Neural crest cell (in vitro differentiated cells): ENCODE data around the gene SP1. TPM values are rescaled to one million over a fixed set of nuclear protein-coding genes. Genes with fewer than 3 reads are reported as not detected.

Experiments used
- DNase-seq: peaks from one replicate; pipeline ENCODE4 v3.0.0; 2021; ENCODE audit warnings: low read depth, mixed read lengths, low spot score
- H3K27ac Mint-ChIP-seq: one replicate; pipeline ENCODE4 v1.8.0; 2021; ENCODE audit warnings: mild to moderate bottlenecking, mixed read lengths; ENCODE audit not compliant: unreplicated experiment
- H3K27me3 Mint-ChIP-seq: 2 replicates; pipeline ENCODE4 v1.8.0; 2021; ENCODE audit warnings: low read depth, mild to moderate bottlenecking, mixed read lengths
- H3K36me3 Mint-ChIP-seq: 2 replicates; pipeline ENCODE4 v1.8.0; 2021; ENCODE audit warnings: low read depth, mild to moderate bottlenecking, mixed read lengths
- H3K4me1 Mint-ChIP-seq: 2 replicates; pipeline ENCODE4 v1.8.0; 2021; ENCODE audit warnings: mixed read lengths
- H3K4me3 Mint-ChIP-seq: one replicate; pipeline ENCODE4 v1.8.0; 2021; ENCODE audit warnings: mild to moderate bottlenecking, mixed read lengths
- H3K9me3 Mint-ChIP-seq: 2 replicates; pipeline ENCODE4 v1.8.0; 2021; ENCODE audit warnings: mixed read lengths
- total RNA-seq: library from RNA; stranded (reverse); gene quantifications from 2 replicates; pipeline ENCODE4 v1.2.1, GENCODE V29; 2021
- TF ChIP-seq, protein P1 (sequence below): fragments of 200-600 bp; sonication (generic); conservative IDR thresholded peaks from 2 replicates; pipeline ENCODE4 v1.5.0; 2021; ENCODE audit warnings: antibody characterized with exemption, mild to moderate bottlenecking

Gene SP1
- total RNA-seq, 1 donor from 2014 or later: 88.1 TPM

DNA sequence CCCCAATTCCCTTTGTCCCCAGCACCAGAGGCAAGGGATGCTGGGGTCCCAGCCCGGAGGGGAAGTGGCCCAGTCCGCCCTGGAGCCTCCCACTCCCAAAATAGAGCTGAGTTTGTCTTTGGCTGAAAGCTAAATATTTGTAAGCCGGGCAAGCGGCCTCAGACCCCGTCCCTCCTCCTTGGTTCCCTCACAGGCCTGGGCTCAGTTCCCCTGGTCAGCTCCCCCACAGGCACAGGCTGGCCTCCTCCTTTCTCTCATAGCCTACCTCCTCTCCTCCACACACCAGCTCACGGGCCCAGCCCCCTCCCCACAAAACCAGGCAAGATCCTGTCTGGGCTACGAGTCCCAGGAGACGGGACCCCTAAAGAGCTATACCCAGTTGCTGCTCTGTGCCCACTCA, 45.2 kb upstream of the SP1 start:
- no peak overlapping the region for H3K27ac Mint-ChIP-seq
- no peaks in the 10 kb centered on the region for H3K36me3 Mint-ChIP-seq
- H3K9me3 Mint-ChIP-seq: no peaks in the 10 kb centered on the region
- DNase-seq: no peak
- H3K4me3 Mint-ChIP-seq: no peak overlapping the region
- peaks cover 5% of the 10 kb centered on the region for H3K4me1 Mint-ChIP-seq
- H3K27me3 Mint-ChIP-seq: peaks cover 8% of the 10 kb centered on the region
- TF ChIP-seq, protein P1, sequence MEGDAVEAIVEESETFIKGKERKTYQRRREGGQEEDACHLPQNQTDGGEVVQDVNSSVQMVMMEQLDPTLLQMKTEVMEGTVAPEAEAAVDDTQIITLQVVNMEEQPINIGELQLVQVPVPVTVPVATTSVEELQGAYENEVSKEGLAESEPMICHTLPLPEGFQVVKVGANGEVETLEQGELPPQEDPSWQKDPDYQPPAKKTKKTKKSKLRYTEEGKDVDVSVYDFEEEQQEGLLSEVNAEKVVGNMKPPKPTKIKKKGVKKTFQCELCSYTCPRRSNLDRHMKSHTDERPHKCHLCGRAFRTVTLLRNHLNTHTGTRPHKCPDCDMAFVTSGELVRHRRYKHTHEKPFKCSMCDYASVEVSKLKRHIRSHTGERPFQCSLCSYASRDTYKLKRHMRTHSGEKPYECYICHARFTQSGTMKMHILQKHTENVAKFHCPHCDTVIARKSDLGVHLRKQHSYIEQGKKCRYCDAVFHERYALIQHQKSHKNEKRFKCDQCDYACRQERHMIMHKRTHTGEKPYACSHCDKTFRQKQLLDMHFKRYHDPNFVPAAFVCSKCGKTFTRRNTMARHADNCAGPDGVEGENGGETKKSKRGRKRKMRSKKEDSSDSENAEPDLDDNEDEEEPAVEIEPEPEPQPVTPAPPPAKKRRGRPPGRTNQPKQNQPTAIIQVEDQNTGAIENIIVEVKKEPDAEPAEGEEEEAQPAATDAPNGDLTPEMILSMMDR: no peak

- DNase-seq: no peak
- no peak within 1 kb of the TSS for H3K4me3 Mint-ChIP-seq
- no peaks in the 10 kb centered on the region for H3K9me3 Mint-ChIP-seq
- H3K36me3 Mint-ChIP-seq: no peaks in the 10 kb centered on the region
- TF ChIP-seq, protein P1: no peak
- peaks cover 5% of the 10 kb centered on the region for H3K4me1 Mint-ChIP-seq
- H3K27ac Mint-ChIP-seq: no peak within 1 kb of the TSS
- H3K27me3 Mint-ChIP-seq: peaks cover 15% of the 10 kb centered on the region
Observed at GRCh38 chr12:53336181-53336681, 43.7 kb upstream of the SP1 start, which contains the start of gene SP7. Gene SP7 (minus strand): TSS chr12:53336354. CDS start chr12:53335646, 708 bp downstream.

GRCh38 chr12:53338017-53338416, 42.0 kb upstream of the SP1 start:
- Mint-ChIP-seq H3K27me3 (peaks cover 15% of the 10 kb centered on the region), H3K4me3 (no peak overlapping the region), H3K4me1 (peaks cover 5% of the 10 kb centered on the region), H3K36me3 (no peaks in the 10 kb centered on the region), H3K9me3 (no peaks in the 10 kb centered on the region), H3K27ac (no peak overlapping the region)
- no peak for DNase-seq
- TF ChIP-seq, protein P1: no peak

- H3K4me3 Mint-ChIP-seq: no peak overlapping the region
- no peak overlapping the region for H3K27ac Mint-ChIP-seq
- peaks cover 10% of the 10 kb centered on the region for H3K4me1 Mint-ChIP-seq
- H3K9me3 Mint-ChIP-seq: no peaks in the 10 kb centered on the region
- peaks cover 15% of the 10 kb centered on the region for H3K27me3 Mint-ChIP-seq
- DNase-seq: no peak
- TF ChIP-seq, protein P1: no peak
- no peaks in the 10 kb centered on the region for H3K36me3 Mint-ChIP-seq
Observed at GRCh38 chr12:53338916-53339315, 41.1 kb upstream of the SP1 start.

DNA sequence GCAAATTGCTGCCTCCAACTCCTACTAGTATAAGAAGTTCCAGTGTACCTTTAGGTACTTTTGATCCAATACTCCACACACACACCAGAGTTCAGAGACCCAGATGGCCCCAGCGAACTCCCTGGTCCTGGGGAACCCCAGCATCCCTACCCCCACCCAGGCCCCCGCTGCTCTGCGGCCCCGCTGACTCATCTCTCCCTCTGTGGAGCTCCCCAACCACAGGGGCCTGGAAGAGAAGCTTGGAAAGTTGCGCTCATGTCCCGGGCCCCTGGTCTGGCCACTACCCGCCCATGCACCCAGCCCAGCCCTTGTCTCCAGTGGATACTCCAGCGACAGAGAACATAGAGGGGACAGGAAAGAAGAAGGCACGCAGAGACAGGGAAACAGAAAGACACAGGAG, 39.6 kb upstream of the SP1 start:
- Mint-ChIP-seq H3K36me3 (no peaks in the 10 kb centered on the region), H3K27ac (no peak overlapping the region), H3K4me3 (peak overlapping the region; percentile 13), H3K4me1 (peaks cover 21% of the 10 kb centered on the region), H3K9me3 (no peaks in the 10 kb centered on the region), H3K27me3 (peaks cover 18% of the 10 kb centered on the region)
- DNase-seq: no peak
- TF ChIP-seq, protein P1: no peak

GRCh38 chr12:53343449-53343848, 36.5 kb upstream of the SP1 start:
- Mint-ChIP-seq H3K36me3 (no peaks in the 10 kb centered on the region), H3K27me3 (peaks cover 13% of the 10 kb centered on the region), H3K9me3 (no peaks in the 10 kb centered on the region), H3K4me1 (peaks cover 26% of the 10 kb centered on the region), H3K27ac (no peak overlapping the region), H3K4me3 (peak overlapping the region; percentile 56)
- TF ChIP-seq, protein P1: no peak
- no peak for DNase-seq
